H9 (cell line): Measurements from ENCODE around the gene PHF21B. TPM values are rescaled to one million over a fixed set of nuclear protein-coding genes. Genes with fewer than 3 reads are reported as not detected.

Experiments used
- DNase-seq: peaks from one replicate; pipeline ENCODE4 v3.0.0-alpha.2; 2017
- H2AFZ ChIP-seq: one replicate; pipeline ENCODE4 v1.6.1; 2013; ENCODE audit warnings: mild to moderate bottlenecking, low read length, control low read depth, moderate library complexity
- H2AK5ac ChIP-seq: 2 replicates; pipeline ENCODE4 v1.6.1; 2013; ENCODE audit warnings: low read length, control low read depth, mixed read lengths; ENCODE audit not compliant: insufficient read length
- H2BK120ac ChIP-seq: one replicate; pipeline ENCODE4 v1.6.1; 2013; ENCODE audit warnings: low read depth, mild to moderate bottlenecking, low read length, control low read depth, inconsistent platforms; ENCODE audit not compliant: poor library complexity, severe bottlenecking
- H2BK12ac ChIP-seq: 2 replicates; pipeline ENCODE4 v1.6.1; 2013; ENCODE audit warnings: low read length, control low read depth, mixed read lengths, low read depth; ENCODE audit not compliant: insufficient read length
- H2BK15ac ChIP-seq: 2 replicates; pipeline ENCODE4 v1.6.1; 2013; ENCODE audit warnings: low read depth, low read length, control low read depth
- H2BK20ac ChIP-seq: one replicate; pipeline ENCODE4 v1.6.1; 2013; ENCODE audit warnings: low read depth, mild to moderate bottlenecking, low read length, control low read depth, inconsistent platforms; ENCODE audit not compliant: poor library complexity, severe bottlenecking
- H2BK5ac ChIP-seq: 2 replicates; pipeline ENCODE4 v1.6.1; 2013; ENCODE audit warnings: low read length, control low read depth, mixed read lengths; ENCODE audit not compliant: insufficient read length
- H3K14ac ChIP-seq: 2 replicates; pipeline ENCODE4 v1.6.1; 2013; ENCODE audit warnings: low read length, control low read depth; ENCODE audit not compliant: insufficient read depth
- H3K18ac ChIP-seq: 2 replicates; pipeline ENCODE4 v1.6.1; 2013; ENCODE audit warnings: low read depth, mild to moderate bottlenecking, mixed read lengths, low read length, control low read depth; ENCODE audit not compliant: insufficient read length
- H3K23ac ChIP-seq: 2 replicates; pipeline ENCODE4 v1.6.1; 2013; ENCODE audit warnings: low read length, control low read depth, mixed read lengths, low read depth; ENCODE audit not compliant: insufficient read length
- H3K23me2 ChIP-seq: 2 replicates; pipeline ENCODE4 v1.6.1; 2013; ENCODE audit warnings: low read depth, mild to moderate bottlenecking, mixed read lengths, low read length, control low read depth; ENCODE audit not compliant: insufficient read length, poor library complexity, severe bottlenecking
- H3K27ac ChIP-seq: 2 replicates; pipeline ENCODE4 v1.5.1; 2013; ENCODE audit warnings: low read length, control low read depth, mixed read lengths, low read depth; ENCODE audit not compliant: insufficient read length
- H3K27me3 ChIP-seq: 2 replicates; pipeline ENCODE4 v1.6.1; 2013; ENCODE audit warnings: low read length, control low read depth, inconsistent platforms; ENCODE audit not compliant: insufficient read depth
- H3K4ac ChIP-seq: 2 replicates; pipeline ENCODE4 v1.6.1; 2013; ENCODE audit warnings: low read depth, mild to moderate bottlenecking, control low read depth, inconsistent platforms, low read length, moderate library complexity
- H3K4me1 ChIP-seq: 2 replicates; pipeline ENCODE4 v1.6.1; 2013; ENCODE audit warnings: low read length, control low read depth, inconsistent platforms; ENCODE audit not compliant: insufficient read depth
- H3K4me2 ChIP-seq: 2 replicates; pipeline ENCODE4 v1.6.1; 2013; ENCODE audit warnings: low read length, control low read depth, mixed read lengths; ENCODE audit not compliant: insufficient read length, insufficient read depth
- H3K56ac ChIP-seq: 2 replicates; pipeline ENCODE4 v1.6.1; 2013; ENCODE audit warnings: low read depth, mild to moderate bottlenecking, mixed read lengths, low read length, control low read depth; ENCODE audit not compliant: insufficient read length
- H3K79me1 ChIP-seq: 2 replicates; pipeline ENCODE4 v1.6.1; 2013; ENCODE audit warnings: low read depth, mild to moderate bottlenecking, moderate library complexity, low read length, control low read depth, inconsistent platforms; ENCODE audit not compliant: insufficient read depth, poor library complexity, severe bottlenecking
- H3K79me2 ChIP-seq: 2 replicates; pipeline ENCODE4 v1.6.1; 2013; ENCODE audit warnings: low read length, control low read depth, inconsistent platforms; ENCODE audit not compliant: insufficient read depth
- H3K9ac ChIP-seq: 2 replicates; pipeline ENCODE4 v1.6.1; 2013; ENCODE audit warnings: low read length, control low read depth, mixed read lengths; ENCODE audit not compliant: insufficient read length; ENCODE audit errors: extremely low read depth
- H3K9me3 ChIP-seq: one replicate; pipeline ENCODE4 v1.6.1; 2013; ENCODE audit warnings: low read depth, low read length, inconsistent platforms; ENCODE audit not compliant: control insufficient read depth
- H3T11ph ChIP-seq: one replicate; pipeline ENCODE4 v1.6.1; 2013; ENCODE audit warnings: mild to moderate bottlenecking, low read length, control low read depth, inconsistent platforms
- H4K20me1 ChIP-seq: one replicate; pipeline ENCODE4 v1.6.1; 2013; ENCODE audit not compliant: control insufficient read depth, insufficient read length, insufficient read depth
- H4K5ac ChIP-seq: 2 replicates; pipeline ENCODE4 v1.6.1; 2013; ENCODE audit warnings: low read depth, mild to moderate bottlenecking, mixed read lengths, low read length, control low read depth; ENCODE audit not compliant: insufficient read length
- H4K8ac ChIP-seq: replicated peaks from 2 replicates; pipeline ENCODE4 v1.6.1; 2013; ENCODE audit warnings: low read length, control low read depth, mixed read lengths, low read depth; ENCODE audit not compliant: insufficient read length
- H4K91ac ChIP-seq: 2 replicates; pipeline ENCODE4 v1.6.1; 2013; ENCODE audit warnings: low read depth, mild to moderate bottlenecking, moderate library complexity, mixed read lengths, low read length, control low read depth; ENCODE audit not compliant: insufficient read length
- H3K27ac Mint-ChIP-seq, 3 experiments: 2 replicates in 2 of 3; 3 replicates in 1 of 3; pipeline ENCODE4 v1.8.0; 2020 to 2021; ENCODE audit warnings: mixed read lengths in 3 of 3, mild to moderate bottlenecking in 1 of 3, moderate library complexity in 1 of 3
- H3K27me3 Mint-ChIP-seq: 2 replicates; pipeline ENCODE4 v1.8.0; 2021; ENCODE audit warnings: low read depth, mild to moderate bottlenecking, moderate library complexity, mixed read lengths
- H3K36me3 Mint-ChIP-seq, 3 experiments: 2 replicates in 2 of 3; 3 replicates in 1 of 3; pipeline ENCODE4 v1.8.0; 2020 to 2021; ENCODE audit warnings: low read depth in 3 of 3, mixed read lengths in 3 of 3; ENCODE audit not compliant: insufficient read depth in 1 of 3
- H3K4me1 Mint-ChIP-seq, 2 experiments: 2 replicates each; pipeline ENCODE4 v1.8.0; 2020; ENCODE audit warnings: mixed read lengths in 2 of 2
- H3K4me3 Mint-ChIP-seq, 2 experiments: 2 replicates in 1 of 2; 3 replicates in 1 of 2; pipeline ENCODE4 v1.8.0; 2020 to 2021; ENCODE audit warnings: mild to moderate bottlenecking in 2 of 2, mixed read lengths in 2 of 2, moderate library complexity in 1 of 2
- H3K9me3 Mint-ChIP-seq, 2 experiments: 2 replicates in 1 of 2; 3 replicates in 1 of 2; pipeline ENCODE4 v1.8.0; 2020; ENCODE audit warnings: mild to moderate bottlenecking in 2 of 2, mixed read lengths in 2 of 2, moderate library complexity in 1 of 2
- CTCF ChIP-seq: fragments of 200-600 bp; sonication (generic); conservative IDR thresholded peaks from 3 replicates; pipeline ENCODE4 v1.8.0; 2021; ENCODE audit warnings: antibody characterized with exemption, mild to moderate bottlenecking
- WGBS: extraction: QIAGEN DNeasy Blood & Tissue Kit; methylation state at CpG from one replicate; pipeline ENCODE4 v1.1.7; 2013; ENCODE audit warnings: missing lambda C conversion rate, low lambda C conversion rate, mixed read lengths; ENCODE audit not compliant: insufficient read length; ENCODE audit errors: extremely low coverage; 5-methylcytosine and 5-hydroxymethylcytosine counted together
- total RNA-seq: library from RNA; stranded (reverse); gene quantifications from 2 replicates; pipeline ENCODE4 v1.2.1, GENCODE V29; 2021

Gene PHF21B
- total RNA-seq, 1 experiment from 2014 or later, result 60.3 TPM

DNA sequence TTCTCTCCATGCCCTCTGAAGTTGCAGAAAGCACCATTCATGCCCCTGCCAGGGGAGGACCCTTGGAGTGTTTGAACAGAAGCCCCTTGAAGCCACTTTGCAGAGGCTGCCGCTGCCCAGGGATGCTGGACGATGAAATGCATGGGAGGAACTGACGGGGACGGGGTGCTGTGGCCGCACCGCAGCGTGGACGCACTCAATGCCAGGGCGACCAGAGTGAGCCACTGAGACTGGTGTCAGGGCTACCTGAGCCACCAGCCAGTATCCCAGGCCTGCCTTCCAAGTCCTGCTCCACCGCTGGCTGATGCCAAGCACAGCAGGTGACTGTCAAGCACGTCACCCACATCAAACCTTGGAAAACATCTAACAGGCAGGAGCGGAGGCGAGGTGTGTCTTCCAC lies 17.6 kb downstream of the PHF21B start:
- no peak overlapping the region for H4K91ac ChIP-seq
- Mint-ChIP-seq H3K9me3 (no peaks in the 10 kb centered on the region; a peak in 1 of 5 replicates), H3K4me3 (no peak overlapping the region), H3K4me1 (peaks cover 15 to 27% of the 10 kb centered on the region in 2 experiments), H3K27ac (no peak overlapping the region), H3K36me3 (peaks cover 24 to 69% (median 50%) of the 10 kb centered on the region in 3 experiments), H3K27me3 (no peaks in the 10 kb centered on the region)
- no peak for DNase-seq
- H3K27me3 ChIP-seq, result no peaks in the 10 kb centered on the region
- peaks cover 6% of the 10 kb centered on the region for H4K20me1 ChIP-seq
- no peak overlapping the region for H2BK5ac ChIP-seq
- H3K79me1 ChIP-seq, result peaks cover 4% of the 10 kb centered on the region
- no peak overlapping the region for H3K23ac ChIP-seq
- H3K18ac ChIP-seq, result no peak overlapping the region
- no peak overlapping the region for H3K27ac ChIP-seq
- no peak overlapping the region for H2BK15ac ChIP-seq
- WGBS, result no CpG with 5 or more reads among the region's 13 CpGs
- no peak overlapping the region for H2BK20ac ChIP-seq
- no peaks in the 10 kb centered on the region for H3K23me2 ChIP-seq
- no peaks in the 10 kb centered on the region for H3K9me3 ChIP-seq
- H3K4me2 ChIP-seq, result no peak overlapping the region
- H2AFZ ChIP-seq, result no peak overlapping the region
- TF ChIP-seq CTCF, result no peak
- no peak overlapping the region for H2BK120ac ChIP-seq
- H3K56ac ChIP-seq, result no peak overlapping the region
- H2AK5ac ChIP-seq, result no peak overlapping the region
- H4K8ac ChIP-seq, result no peak overlapping the region
- no peak overlapping the region for H3K14ac ChIP-seq
- H2BK12ac ChIP-seq, result no peak overlapping the region
- H3K4ac ChIP-seq, result no peak overlapping the region
- H3K9ac ChIP-seq, result no peak overlapping the region
- H3K79me2 ChIP-seq, result peaks cover 62% of the 10 kb centered on the region; the same call in 1 of the 2 replicates
- no peak overlapping the region for H4K5ac ChIP-seq
- H3T11ph ChIP-seq, result no peak overlapping the region
- H3K4me1 ChIP-seq, result peaks cover 4% of the 10 kb centered on the region; the same call in 1 of the 2 replicates
